Measurements from ENCODE around the gene BMS1. TPM values are rescaled to one million over a fixed set of nuclear protein-coding genes. Genes with fewer than 3 reads are reported as not detected.

The BMS1 gene
- total and polyA plus RNA-seq, 10 donors = 6.6 to 17.7 (median 13.4) TPM

DNA sequence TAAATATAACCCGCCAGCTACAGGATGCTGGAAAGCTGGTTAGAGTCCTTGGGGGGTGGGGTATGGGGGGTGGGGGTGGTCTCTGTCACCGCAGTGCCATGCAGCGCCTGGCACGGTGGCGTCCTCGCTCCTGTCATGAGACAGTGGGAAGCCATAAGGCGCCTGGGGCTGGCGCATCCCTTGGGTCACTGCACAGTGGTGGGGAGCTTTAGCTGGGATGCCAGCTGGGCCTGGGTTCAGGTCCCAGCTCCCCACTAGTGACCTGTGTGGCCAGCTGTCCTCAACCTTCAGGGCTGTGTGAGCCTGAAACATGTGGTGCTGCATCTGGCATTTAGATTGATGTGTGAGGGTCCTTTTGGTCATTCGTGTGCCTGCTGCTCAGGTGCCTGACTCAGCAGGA, 93.9 kb downstream of the BMS1 start:
- no peak for DNase-seq
- WGBS, 5 donors = 88 to 95% (median 90%) methylated on average over 8 to 9 of the region's 9 CpGs
- Histone ChIP-seq H3K9me3 (peaks cover 0 to 3% (median 0%) of the 10 kb centered on the region in 8 donors), H3K36me3 (no peaks in the 10 kb centered on the region), H3K4me3 (no peak overlapping the region), H3K27ac (no peak overlapping the region), H3K27me3 (replicated peaks in 1 of 7) (peaks cover 0 to 34% (median 0%) of the 10 kb centered on the region in 7 donors), H3K4me1 (peaks cover 0 to 25% (median 10%) of the 10 kb centered on the region in 6 donors)
- intact Hi-C loops (cut with DNase I; ENCODE audit: low total_unique reads) = no loop called here
- TF ChIP-seq POLR2A (IDR thresholded peaks at IDR 0.05) (no peak), POLR2AphosphoS5 (IDR thresholded peaks at IDR 0.05) (no peak)
- TF ChIP-seq, protein P1, sequence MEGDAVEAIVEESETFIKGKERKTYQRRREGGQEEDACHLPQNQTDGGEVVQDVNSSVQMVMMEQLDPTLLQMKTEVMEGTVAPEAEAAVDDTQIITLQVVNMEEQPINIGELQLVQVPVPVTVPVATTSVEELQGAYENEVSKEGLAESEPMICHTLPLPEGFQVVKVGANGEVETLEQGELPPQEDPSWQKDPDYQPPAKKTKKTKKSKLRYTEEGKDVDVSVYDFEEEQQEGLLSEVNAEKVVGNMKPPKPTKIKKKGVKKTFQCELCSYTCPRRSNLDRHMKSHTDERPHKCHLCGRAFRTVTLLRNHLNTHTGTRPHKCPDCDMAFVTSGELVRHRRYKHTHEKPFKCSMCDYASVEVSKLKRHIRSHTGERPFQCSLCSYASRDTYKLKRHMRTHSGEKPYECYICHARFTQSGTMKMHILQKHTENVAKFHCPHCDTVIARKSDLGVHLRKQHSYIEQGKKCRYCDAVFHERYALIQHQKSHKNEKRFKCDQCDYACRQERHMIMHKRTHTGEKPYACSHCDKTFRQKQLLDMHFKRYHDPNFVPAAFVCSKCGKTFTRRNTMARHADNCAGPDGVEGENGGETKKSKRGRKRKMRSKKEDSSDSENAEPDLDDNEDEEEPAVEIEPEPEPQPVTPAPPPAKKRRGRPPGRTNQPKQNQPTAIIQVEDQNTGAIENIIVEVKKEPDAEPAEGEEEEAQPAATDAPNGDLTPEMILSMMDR (IDR thresholded peaks at IDR 0.05 in 8 of 11, conservative IDR thresholded peaks at IDR 0.05 in 3 of 11) = no peak

DNA sequence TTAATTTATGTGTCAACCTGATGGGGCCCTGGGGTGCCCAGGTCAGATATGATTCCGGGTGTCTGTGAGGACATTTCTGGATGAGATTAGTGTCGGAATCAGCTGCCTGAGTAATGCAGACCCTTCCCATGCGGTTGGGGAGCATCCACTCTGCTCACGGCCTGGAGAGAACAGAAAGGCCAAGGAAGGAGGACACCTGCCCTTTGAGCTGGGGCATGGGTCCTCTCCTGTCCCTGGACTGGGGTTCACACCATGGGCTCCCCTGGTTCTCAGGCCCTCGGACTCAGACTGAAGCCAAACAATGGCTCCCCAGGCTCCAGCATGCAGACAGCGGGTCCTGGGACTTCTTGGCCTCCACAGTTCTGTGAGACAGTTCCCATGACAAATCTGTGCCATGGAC, 94.3 kb downstream of the BMS1 start:
- Histone ChIP-seq H3K36me3 (no peaks in the 10 kb centered on the region), H3K27ac (no peak overlapping the region), H3K9me3 (peaks cover 0 to 8% (median 3%) of the 10 kb centered on the region in 8 donors), H3K27me3 (replicated peaks in 1 of 7) (peaks cover 0 to 34% (median 0%) of the 10 kb centered on the region in 7 donors), H3K4me1 (peaks cover 0 to 21% (median 8%) of the 10 kb centered on the region in 6 donors), H3K4me3 (no peak overlapping the region)
- no peak for DNase-seq
- no peak for TF ChIP-seq POLR2AphosphoS5 (IDR thresholded peaks at IDR 0.05)
- TF ChIP-seq, protein P1 (IDR thresholded peaks at IDR 0.05 in 8 of 11, conservative IDR thresholded peaks at IDR 0.05 in 3 of 11) = no peak
- no peak for TF ChIP-seq POLR2A (IDR thresholded peaks at IDR 0.05)
- intact Hi-C loops (cut with DNase I; ENCODE audit: low total_unique reads) = no loop called here
- WGBS, 5 donors = 84 to 92% (median 89%) methylated on average over 4 to 6 of the region's 6 CpGs

DNA sequence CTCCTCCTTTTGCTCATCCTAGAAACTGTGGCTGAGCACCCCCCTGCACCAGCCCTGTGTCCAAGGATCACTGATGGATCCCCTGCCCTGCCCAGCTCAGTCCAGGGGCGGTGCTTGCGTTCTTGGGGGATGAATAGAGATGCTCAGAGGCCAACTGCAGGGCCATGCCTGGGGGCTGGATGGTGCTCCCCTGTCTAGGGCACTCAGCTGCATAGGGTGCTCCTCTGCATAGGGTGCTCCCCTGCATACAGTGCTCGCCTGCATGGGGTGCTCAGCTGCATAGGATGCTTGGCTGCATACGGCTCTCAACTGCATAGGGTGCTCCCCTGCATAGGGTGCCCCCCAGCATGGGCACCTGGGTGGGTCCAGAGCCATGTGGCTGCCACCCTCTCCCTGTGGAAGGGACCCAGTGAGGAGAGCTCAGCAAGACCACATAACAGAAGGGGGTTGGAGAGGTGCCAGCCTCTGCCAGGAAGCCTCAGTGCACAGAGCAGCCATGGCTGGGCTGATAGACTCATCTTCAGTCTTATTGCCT, 95.0 kb downstream of the BMS1 start:
- 65 to 95% (median 73%) methylated on average over 3 to 4 of the region's 4 CpGs; no CpG with 5 or more reads in 1 of the 5 donors for WGBS, 5 donors
- peaks cover 0 to 14% (median 9%) of the 10 kb centered on the region in 8 donors for H3K9me3 ChIP-seq
- H3K4me3 ChIP-seq = no peak overlapping the region
- no peak for DNase-seq
- peaks cover 0 to 18% (median 6%) of the 10 kb centered on the region in 6 donors for H3K4me1 ChIP-seq
- no peaks in the 10 kb centered on the region for H3K36me3 ChIP-seq
- H3K27me3 ChIP-seq (replicated peaks in 1 of 7) = peaks cover 0 to 34% (median 0%) of the 10 kb centered on the region in 7 donors
- intact Hi-C loops (cut with DNase I; ENCODE audit: low total_unique reads) = no loop called here
- H3K27ac ChIP-seq = no peak overlapping the region
- no peak for TF ChIP-seq POLR2AphosphoS5 (IDR thresholded peaks at IDR 0.05)
- TF ChIP-seq POLR2A (IDR thresholded peaks at IDR 0.05) = no peak
- TF ChIP-seq, protein P1 (IDR thresholded peaks at IDR 0.05 in 8 of 11, conservative IDR thresholded peaks at IDR 0.05 in 3 of 11) = no peak

DNA sequence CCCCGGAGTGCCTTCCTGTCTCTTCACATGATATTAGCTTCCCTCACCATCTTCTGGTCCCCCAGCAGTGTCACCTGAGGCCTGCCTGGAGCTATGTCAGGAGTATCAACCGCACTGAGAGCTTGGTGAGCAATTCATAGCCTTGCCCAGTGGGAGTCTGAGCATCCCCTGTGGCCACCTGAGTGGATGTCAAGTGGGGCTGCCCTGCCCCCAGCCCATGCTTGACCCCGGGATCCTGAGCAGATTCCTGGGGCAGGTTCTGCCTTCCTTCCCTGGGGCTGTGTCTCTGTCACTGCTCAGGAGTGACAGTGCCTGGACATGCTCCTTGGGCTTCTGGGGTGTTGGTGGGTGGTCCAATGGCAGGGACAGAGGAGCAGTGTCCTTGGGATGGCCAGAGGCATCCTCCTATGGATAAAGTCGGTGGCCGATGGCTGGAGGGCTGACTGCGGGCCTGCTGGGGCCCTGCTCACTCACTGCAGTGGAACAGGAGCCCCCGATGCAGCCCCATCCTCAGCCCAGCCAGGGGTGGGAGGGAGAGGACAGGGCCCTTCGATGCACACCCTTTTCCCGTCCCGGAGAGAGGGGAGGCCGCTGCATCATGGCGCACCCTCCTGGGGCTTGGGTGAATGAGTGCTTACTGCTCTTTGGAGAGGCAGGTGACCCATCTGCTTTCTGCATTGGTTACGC, 95.7 kb downstream of the BMS1 start:
- Histone ChIP-seq H3K4me3 (no peak overlapping the region), H3K27me3 (replicated peaks in 1 of 7) (peaks cover 0 to 34% (median 0%) of the 10 kb centered on the region in 7 donors), H3K36me3 (no peaks in the 10 kb centered on the region), H3K27ac (no peak overlapping the region), H3K4me1 (peaks cover 0 to 18% (median 6%) of the 10 kb centered on the region in 6 donors), H3K9me3 (peaks cover 0 to 21% (median 16%) of the 10 kb centered on the region in 8 donors)
- intact Hi-C loops (cut with DNase I; ENCODE audit: low total_unique reads) = no loop called here
- no peak for TF ChIP-seq POLR2A (IDR thresholded peaks at IDR 0.05)
- TF ChIP-seq POLR2AphosphoS5 (IDR thresholded peaks at IDR 0.05) = no peak
- TF ChIP-seq, protein P1 (IDR thresholded peaks at IDR 0.05 in 8 of 11, conservative IDR thresholded peaks at IDR 0.05 in 3 of 11) = no peak
- no peak for DNase-seq
- WGBS, 5 donors = 87 to 91% (median 89%) methylated on average over 11 to 13 of the region's 13 CpGs
